ENCODE measurements around the gene SH3GL1.

SH3GL1 gene

GRCh38 chr19:4342615-4343369 lies 57.6 kb downstream of the SH3GL1 start:
- peaks cover 14% of the 10 kb centered on the region for H3K36me3 ChIP-seq (ENCODE audit: insufficient read depth, low read length)
- no peaks in the 10 kb centered on the region for H3K9me2 ChIP-seq (ENCODE audit: low read depth, low read length)
- H3K27ac ChIP-seq (ENCODE audit: low read depth, low read length, poor library complexity, severe bottlenecking) = peak overlapping the region; percentile 86
- H3K9ac ChIP-seq (ENCODE audit: low read length) = peak overlapping the region; percentile 87
- H4K20me1 ChIP-seq (ENCODE audit: insufficient read depth, low read length) = no peaks in the 10 kb centered on the region
- H3K4me1 ChIP-seq (ENCODE audit: insufficient read depth, low read length, severe bottlenecking) = peaks cover 22% of the 10 kb centered on the region
- no peaks in the 10 kb centered on the region for H3K9me3 ChIP-seq (ENCODE audit: low read length)
- TF ChIP-seq, protein P1, sequence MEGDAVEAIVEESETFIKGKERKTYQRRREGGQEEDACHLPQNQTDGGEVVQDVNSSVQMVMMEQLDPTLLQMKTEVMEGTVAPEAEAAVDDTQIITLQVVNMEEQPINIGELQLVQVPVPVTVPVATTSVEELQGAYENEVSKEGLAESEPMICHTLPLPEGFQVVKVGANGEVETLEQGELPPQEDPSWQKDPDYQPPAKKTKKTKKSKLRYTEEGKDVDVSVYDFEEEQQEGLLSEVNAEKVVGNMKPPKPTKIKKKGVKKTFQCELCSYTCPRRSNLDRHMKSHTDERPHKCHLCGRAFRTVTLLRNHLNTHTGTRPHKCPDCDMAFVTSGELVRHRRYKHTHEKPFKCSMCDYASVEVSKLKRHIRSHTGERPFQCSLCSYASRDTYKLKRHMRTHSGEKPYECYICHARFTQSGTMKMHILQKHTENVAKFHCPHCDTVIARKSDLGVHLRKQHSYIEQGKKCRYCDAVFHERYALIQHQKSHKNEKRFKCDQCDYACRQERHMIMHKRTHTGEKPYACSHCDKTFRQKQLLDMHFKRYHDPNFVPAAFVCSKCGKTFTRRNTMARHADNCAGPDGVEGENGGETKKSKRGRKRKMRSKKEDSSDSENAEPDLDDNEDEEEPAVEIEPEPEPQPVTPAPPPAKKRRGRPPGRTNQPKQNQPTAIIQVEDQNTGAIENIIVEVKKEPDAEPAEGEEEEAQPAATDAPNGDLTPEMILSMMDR (IDR thresholded peaks at IDR 0.05; ENCODE audit: low read length) = peak; percentile 27; the same call in 1 of the 2 replicates
- TF ChIP-seq EZH2 (IDR thresholded peaks at IDR 0.05; ENCODE audit: borderline replicate concordance, low read length) = no peak
- peak overlapping the region; percentile 79 for H3K4me2 ChIP-seq (ENCODE audit: low read length)
- H3K27me3 ChIP-seq (ENCODE audit: insufficient read depth, low read length) = no peaks in the 10 kb centered on the region
- peak overlapping the region; percentile 87 for H3K4me3 ChIP-seq (ENCODE audit: low read depth, low read length, poor library complexity, severe bottlenecking)
- H3F3A ChIP-seq (ENCODE audit: insufficient read depth, low read length) = no peaks in the 10 kb centered on the region
- no peaks in the 10 kb centered on the region for H3K79me2 ChIP-seq (ENCODE audit: insufficient read depth, low read length)
- H2AFZ ChIP-seq (ENCODE audit: low read length) = peak overlapping the region; percentile 93

DNA sequence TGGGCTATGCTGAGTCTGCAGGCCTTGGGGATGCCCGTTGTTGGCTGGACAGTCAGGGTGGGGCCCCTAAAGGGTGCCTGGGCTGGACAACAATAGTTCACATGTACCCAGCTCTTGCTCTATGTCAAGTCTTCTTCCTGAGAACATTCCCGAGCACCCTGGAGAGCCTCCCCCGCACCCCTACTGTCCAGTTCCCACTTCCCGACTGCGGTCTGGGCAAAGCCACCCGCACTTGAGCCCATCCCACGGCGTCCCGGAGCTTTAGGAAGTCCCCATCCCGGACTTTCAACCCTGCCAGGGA lies 58.1 kb downstream of the SH3GL1 start:
- peaks cover 9% of the 10 kb centered on the region; the same call in 1 of the 2 replicates for H3K36me3 ChIP-seq (ENCODE audit: insufficient read depth, low read length)
- H3F3A ChIP-seq (ENCODE audit: insufficient read depth, low read length) = no peaks in the 10 kb centered on the region
- peaks cover 22% of the 10 kb centered on the region for H3K4me1 ChIP-seq (ENCODE audit: insufficient read depth, low read length, severe bottlenecking)
- no peaks in the 10 kb centered on the region for H3K79me2 ChIP-seq (ENCODE audit: insufficient read depth, low read length)
- peak overlapping the region; percentile 21 for H3K27ac ChIP-seq (ENCODE audit: low read depth, low read length, poor library complexity, severe bottlenecking)
- peak overlapping the region; percentile 79 for H3K4me2 ChIP-seq (ENCODE audit: low read length)
- peak overlapping the region; percentile 87 for H3K4me3 ChIP-seq (ENCODE audit: low read depth, low read length, poor library complexity, severe bottlenecking)
- H3K9me3 ChIP-seq (ENCODE audit: low read length) = no peaks in the 10 kb centered on the region
- no peaks in the 10 kb centered on the region for H4K20me1 ChIP-seq (ENCODE audit: insufficient read depth, low read length)
- no peak for TF ChIP-seq EZH2 (IDR thresholded peaks at IDR 0.05; ENCODE audit: borderline replicate concordance, low read length)
- peak overlapping the region; percentile 70 for H3K9ac ChIP-seq (ENCODE audit: low read length)
- H2AFZ ChIP-seq (ENCODE audit: low read length) = no peak overlapping the region
- H3K9me2 ChIP-seq (ENCODE audit: low read depth, low read length) = no peaks in the 10 kb centered on the region
- H3K27me3 ChIP-seq (ENCODE audit: insufficient read depth, low read length) = no peaks in the 10 kb centered on the region

- Histone ChIP-seq H3K4me3 (ENCODE audit: low read depth, low read length, poor library complexity, severe bottlenecking) (peak within 1 kb of the TSS; percentile 37), H3K27me3 (ENCODE audit: insufficient read depth, low read length) (no peaks in the 10 kb centered on the region), H3K27ac (ENCODE audit: low read depth, low read length, poor library complexity, severe bottlenecking) (no peak within 1 kb of the TSS), H3K36me3 (ENCODE audit: insufficient read depth, low read length) (no peaks in the 10 kb centered on the region), H2AFZ (ENCODE audit: low read length) (no peak within 1 kb of the TSS), H3K9me3 (ENCODE audit: low read length) (no peaks in the 10 kb centered on the region), H3K79me2 (ENCODE audit: insufficient read depth, low read length) (no peaks in the 10 kb centered on the region), H3K9me2 (ENCODE audit: low read depth, low read length) (no peaks in the 10 kb centered on the region), H4K20me1 (ENCODE audit: insufficient read depth, low read length) (no peaks in the 10 kb centered on the region), H3F3A (ENCODE audit: insufficient read depth, low read length) (no peaks in the 10 kb centered on the region), H3K9ac (ENCODE audit: low read length) (peak within 1 kb of the TSS; percentile 22; the same call in 1 of the 2 replicates), H3K4me1 (ENCODE audit: insufficient read depth, low read length, severe bottlenecking) (peaks cover 15% of the 10 kb centered on the region), H3K4me2 (ENCODE audit: low read length) (peak within 1 kb of the TSS; percentile 52)
- TF ChIP-seq, protein P1 (IDR thresholded peaks at IDR 0.05; ENCODE audit: low read length) = no peak
- TF ChIP-seq EZH2 (IDR thresholded peaks at IDR 0.05; ENCODE audit: borderline replicate concordance, low read length) = no peak
Observed at GRCh38 chr19:4338441-4339355, 61.6 kb downstream of the SH3GL1 start, which contains the start of gene STAP2. STAP2 (minus strand) TSS chr19:4338827; CDS start chr19:4338753, 74 bp downstream.
